Measurements from ENCODE around the gene DEFB124.
"Not testable (repeated sequence)": the region's sequence is repeated elsewhere in the genome, so short reads cannot be mapped to it uniquely, and the experiment has no call there.

The DEFB124 gene

DNA sequence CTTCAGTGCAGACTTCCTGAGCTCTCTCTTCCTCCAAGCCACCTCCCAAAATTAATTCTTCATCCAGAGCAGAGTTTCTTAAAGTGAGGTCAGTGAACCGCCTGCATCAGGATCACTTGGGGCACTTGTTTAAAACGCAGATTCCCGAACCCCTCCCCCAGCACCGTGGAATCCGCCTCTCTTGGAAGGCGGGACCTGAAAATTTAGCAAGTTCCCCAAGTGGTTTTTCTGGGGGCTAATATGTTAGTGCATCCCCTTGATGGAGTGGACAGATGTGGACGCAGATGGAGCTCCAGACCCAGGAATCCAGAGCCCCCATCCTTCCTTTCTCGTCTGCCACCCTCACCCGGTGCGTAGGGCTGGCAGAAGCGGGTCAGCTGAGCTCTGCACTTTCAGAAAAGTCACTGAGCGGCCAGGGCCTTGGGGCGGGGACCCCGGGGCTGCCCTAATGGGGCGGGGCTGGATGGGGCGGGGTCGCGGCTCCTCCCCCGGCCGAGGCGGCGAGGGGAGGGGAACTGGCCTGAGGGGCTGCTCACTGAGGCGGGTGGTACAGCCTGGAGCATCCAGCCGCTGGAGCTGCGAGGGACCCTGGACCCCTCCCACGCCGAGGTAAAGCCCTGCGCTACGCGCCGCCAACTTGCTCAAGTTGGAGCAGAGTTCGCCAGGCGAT lies at the start of gene DEFB124, which contains the start of gene REM1:
Gene DEFB124, minus strand, starts transcription at position 370 of the 670 bp plus-strand sequence. CDS start 2,114 bp downstream, outside the sequence.
Gene REM1, plus strand, starts transcription at position 531 of the 670 bp plus-strand sequence. CDS start 1,158 bp downstream, outside the sequence.
- DNase-seq: peak; percentile 19

GRCh38 chr20:31523361-31524283 lies 48.7 kb upstream of the DEFB124 start:
- DNase-seq: peak; percentile 56

GRCh38 chr20:31522731-31523130 lies 47.8 kb upstream of the DEFB124 start:
- no peak for DNase-seq

DNA sequence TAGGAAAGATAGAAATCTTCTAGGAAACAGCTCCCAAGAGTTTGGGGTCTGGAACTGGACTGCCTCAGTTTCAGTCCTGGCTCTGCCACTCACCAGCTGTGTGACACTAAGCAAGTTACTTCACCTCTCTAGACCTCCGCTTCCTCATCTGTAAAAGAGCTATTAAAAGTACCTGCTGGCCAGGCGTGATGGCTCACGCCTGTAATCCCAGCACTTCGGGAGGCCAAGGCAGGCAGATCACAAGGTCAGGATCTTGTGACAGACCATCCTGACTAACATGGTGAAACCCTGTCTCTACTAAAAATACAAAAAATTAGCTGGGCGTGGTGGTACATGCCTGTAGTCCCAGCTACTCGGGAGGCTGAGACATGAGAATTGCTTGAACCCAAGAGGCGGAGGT lies 46.3 kb upstream of the DEFB124 start:
- DNase-seq: not testable (repeated sequence)

- DNase-seq: peak; percentile 67
Measured at GRCh38 chr20:31517373-31517772, 42.4 kb upstream of the DEFB124 start.

- no peak for DNase-seq
Measured at GRCh38 chr20:31516651-31517050, 41.7 kb upstream of the DEFB124 start.

DNA sequence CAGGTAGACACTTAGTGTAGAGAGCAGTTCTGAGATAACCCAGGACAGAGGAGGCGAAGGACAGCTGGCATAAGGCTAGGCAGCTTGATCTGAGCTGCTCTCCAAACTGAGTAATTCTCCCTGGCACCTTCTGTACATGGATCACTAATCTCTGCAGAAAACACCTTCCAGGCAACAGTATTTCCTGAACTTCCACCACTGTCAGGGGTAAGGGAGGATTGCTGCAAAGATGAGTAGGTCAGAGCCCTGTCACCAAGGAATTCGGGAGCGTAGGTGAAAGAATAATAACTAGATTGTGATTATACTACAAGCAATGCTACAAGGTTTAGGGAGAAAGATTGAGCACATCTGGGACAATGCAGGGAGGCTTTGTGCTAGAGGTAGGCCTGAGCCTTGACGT lies 41.2 kb upstream of the DEFB124 start:
- DNase-seq: no peak

GRCh38 chr20:31515775-31516107 lies 40.8 kb upstream of the DEFB124 start:
- peak; percentile 17 for DNase-seq

DNA sequence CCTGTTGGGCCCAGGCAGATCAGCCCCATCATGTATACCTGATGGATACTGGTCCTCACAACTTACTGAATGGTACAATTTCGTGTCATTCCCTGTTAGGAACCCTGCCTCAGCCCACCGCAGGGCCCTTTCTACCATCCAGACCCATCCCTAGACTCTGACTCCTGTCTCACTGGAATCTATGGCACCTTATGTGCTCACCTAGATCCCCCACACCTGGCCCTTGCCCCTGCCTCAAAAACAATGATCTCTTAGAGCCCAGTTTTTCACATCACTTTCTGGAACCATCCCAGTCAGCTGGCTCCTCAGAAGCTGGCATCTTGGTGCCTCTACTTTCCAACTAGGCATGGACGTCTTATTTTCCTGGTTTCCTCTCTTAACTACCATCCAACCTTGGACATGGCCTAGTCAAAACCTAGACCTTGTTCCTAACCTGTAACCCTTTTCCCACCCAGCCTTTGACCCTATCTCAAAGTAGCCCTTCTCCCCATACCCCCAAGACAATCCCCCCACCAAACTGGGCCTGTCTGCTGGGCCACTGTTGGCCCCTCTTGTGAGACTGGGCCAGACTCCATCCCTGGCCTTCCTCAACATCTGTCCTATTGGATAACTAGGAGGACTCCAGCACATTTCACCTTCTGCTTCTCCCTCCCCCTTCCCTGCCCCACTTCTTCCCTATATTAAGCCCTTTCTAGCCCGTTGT lies 40.3 kb upstream of the DEFB124 start:
- peak; percentile 20 for DNase-seq

GRCh38 chr20:31514154-31515071 lies 39.5 kb upstream of the DEFB124 start, which contains the start of gene HM13:
Gene HM13 (plus strand): TSS chr20:31514442. CDS start chr20:31514552, 110 bp downstream.
- DNase-seq: peak; percentile 95

DNA sequence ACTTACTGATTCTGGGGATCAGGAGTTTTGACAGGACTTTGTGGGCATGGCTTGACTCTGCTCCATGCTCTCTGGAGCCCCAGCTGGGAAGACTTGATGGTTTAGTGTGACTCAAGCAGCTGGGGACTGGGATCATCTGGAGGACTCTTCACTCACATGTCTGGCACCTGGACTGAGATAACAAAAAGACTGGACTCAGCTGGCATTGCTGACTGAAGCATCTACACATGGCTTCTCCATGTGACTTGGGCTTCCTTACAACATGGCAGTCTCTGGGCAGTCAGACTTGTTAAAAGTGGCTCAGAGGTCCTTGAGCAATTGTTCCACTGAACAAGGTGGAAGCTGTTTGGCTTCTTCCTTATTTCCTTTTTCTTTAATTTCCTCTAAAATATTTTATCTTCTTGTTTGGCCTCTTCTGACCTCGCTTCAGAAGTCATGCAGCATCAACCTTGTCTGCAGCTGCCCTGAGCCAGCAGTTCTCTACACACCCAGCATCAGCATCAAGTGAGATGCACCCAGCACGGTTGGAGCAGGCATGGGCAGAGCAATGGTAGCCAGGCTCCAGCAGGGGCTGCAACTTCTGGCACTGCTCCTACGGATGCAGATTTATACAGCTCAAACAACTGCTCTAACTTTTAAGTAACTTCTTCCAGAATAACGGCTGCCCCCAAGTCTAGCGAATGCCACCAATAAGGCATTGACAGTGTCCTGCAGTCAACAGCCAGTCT lies 33.8 kb upstream of the DEFB124 start:
- no peak for DNase-seq

- no peak for DNase-seq
Measured at GRCh38 chr20:31505903-31506302, 31.0 kb upstream of the DEFB124 start.

- peak; percentile 91 for DNase-seq
Measured at GRCh38 chr20:31502884-31503673, 28.2 kb upstream of the DEFB124 start.

- no peak for DNase-seq
Measured at GRCh38 chr20:31500527-31500926, 25.6 kb upstream of the DEFB124 start.

- peak; percentile 19 for DNase-seq
Measured at GRCh38 chr20:31497838-31498540, 23.1 kb upstream of the DEFB124 start.

DNA sequence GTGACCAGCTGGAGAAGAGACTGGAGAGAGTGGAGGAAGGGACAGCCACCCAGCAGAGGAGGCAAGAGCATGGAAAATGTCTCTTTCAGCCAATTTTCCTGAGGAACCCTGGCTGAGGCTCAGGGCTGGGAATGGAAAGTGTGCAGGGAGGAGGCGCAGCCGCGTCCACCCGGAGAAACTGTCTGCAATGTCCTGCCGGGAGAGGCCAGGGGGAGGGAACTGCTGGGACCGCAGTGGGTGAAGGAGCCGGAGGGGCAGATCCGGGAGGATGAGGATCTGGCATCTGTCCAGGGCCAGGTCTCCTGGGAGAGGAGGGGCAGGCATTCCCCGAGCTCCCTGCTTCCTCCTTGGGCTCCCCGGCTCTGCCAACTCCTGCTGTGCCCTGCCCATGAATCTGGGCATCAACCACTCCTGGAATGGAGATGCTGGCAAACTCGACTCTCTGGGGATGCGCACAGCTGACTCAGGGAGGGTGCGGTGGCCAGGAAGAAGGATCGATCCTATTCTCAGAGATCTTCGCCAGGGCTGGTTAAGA lies 21.9 kb upstream of the DEFB124 start:
- DNase-seq: no peak

- DNase-seq: peak; percentile 22
Measured at GRCh38 chr20:31494131-31494530, 19.2 kb upstream of the DEFB124 start.

- no peak for DNase-seq
Measured at GRCh38 chr20:31490752-31491151, 15.8 kb upstream of the DEFB124 start.

DNA sequence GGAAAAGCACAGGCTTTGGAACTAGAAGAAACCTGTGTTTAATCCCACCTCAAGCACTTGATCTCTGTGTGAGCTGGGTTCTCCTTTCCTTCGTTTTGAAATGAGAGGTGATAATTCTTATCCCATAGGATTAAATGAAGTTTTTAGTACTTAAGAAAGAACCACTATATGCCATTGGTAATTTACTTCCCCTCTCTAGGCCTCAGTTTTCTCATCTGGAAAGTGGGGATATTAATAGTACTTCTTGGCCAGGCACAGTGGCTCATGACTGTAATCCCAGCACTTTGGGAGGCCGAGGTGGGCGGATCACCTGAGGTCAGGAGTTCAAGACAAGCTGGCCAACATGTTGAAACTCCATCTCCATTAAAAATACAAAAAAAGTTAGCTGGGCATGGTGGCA lies 14.2 kb upstream of the DEFB124 start:
- DNase-seq: no peak

DNA sequence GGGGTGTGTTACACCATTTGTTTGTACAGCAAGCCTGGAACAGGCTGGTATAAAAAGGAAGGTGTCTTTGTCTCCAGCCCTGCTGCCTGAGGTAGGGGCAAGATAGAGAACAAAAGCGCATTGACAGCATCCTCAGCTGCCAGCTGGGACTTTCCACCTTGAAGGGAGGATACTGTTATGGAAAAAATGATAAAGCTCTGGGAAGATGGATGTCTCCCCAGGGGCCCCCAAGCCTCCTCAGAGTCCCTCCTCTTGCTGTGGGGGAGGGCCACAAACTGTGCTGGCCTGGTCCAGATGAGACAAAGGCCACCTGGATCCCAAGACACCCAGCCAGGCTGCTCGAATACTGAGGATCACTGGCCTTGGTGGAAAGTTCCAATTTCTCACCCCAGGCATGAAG lies 13.2 kb upstream of the DEFB124 start:
- no peak for DNase-seq

All from hematopoietic multipotent progenitor cell treated with erythropoietin and hydrocortisone succinate and interleukin-3 and kit ligand, for 6 days (in vitro differentiated cells).